ENCODE results near the gene PAN3.

DNA sequence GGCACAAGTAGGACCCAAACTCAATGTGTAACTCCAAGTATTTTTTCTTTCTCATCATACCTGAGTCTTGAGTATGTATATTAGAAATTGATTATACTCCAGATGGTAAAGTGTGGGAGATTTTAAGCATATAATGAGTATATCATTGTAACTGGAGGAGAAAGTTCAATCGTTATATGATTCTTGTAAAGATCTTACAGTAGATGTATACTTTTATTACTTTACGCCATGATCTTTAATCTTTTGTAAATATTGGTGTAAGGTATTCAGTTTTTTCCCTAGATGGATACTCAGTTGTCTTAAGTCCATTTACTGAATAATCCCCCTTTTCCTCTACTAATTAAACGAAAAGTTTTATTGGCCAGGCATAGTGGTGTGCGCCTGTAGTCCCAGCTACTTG is 25.2 kb downstream of the PAN3 start:
- TF ChIP-seq POLR2AphosphoS5 (IDR thresholded peaks at IDR 0.05), result no peak
- TF ChIP-seq, protein P1, sequence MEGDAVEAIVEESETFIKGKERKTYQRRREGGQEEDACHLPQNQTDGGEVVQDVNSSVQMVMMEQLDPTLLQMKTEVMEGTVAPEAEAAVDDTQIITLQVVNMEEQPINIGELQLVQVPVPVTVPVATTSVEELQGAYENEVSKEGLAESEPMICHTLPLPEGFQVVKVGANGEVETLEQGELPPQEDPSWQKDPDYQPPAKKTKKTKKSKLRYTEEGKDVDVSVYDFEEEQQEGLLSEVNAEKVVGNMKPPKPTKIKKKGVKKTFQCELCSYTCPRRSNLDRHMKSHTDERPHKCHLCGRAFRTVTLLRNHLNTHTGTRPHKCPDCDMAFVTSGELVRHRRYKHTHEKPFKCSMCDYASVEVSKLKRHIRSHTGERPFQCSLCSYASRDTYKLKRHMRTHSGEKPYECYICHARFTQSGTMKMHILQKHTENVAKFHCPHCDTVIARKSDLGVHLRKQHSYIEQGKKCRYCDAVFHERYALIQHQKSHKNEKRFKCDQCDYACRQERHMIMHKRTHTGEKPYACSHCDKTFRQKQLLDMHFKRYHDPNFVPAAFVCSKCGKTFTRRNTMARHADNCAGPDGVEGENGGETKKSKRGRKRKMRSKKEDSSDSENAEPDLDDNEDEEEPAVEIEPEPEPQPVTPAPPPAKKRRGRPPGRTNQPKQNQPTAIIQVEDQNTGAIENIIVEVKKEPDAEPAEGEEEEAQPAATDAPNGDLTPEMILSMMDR (IDR thresholded peaks at IDR 0.05 in 8 of 11, conservative IDR thresholded peaks at IDR 0.05 in 3 of 11), result no peak
- TF ChIP-seq POLR2A (IDR thresholded peaks at IDR 0.05), result no peak
